HEK293 (cell line): Measurements from ENCODE around the gene IL1RL2.

Source experiments
- CTCF ChIA-PET: fragments of 350-600 bp; formaldehyde crosslinking; extraction: SDS; loops from one replicate; lab custom pipeline; 2021; ENCODE audit warnings: antibody characterized with exemption; lab: Yijun Ruan, JAX
- POLR2A ChIA-PET: fragments of 300-600 bp; formaldehyde crosslinking; extraction: SDS; loops from one replicate; lab custom pipeline; 2020; ENCODE audit warnings: antibody characterized with exemption, inconsistent platforms; lab: Yijun Ruan, JAX
- H3K27ac ChIP-seq: fragments of 200-500 bp; sonication (Bioruptor generic); 2 replicates; pipeline ENCODE4 v1.5.1; 2014; ENCODE audit warnings: low read depth, low read length, control low read depth, inconsistent platforms; ENCODE audit errors: extremely low read depth
- H3K36me3 ChIP-seq, 2 experiments: fragments of 200-500 bp in 1 of 2; sonication (Bioruptor generic) in 1 of 2; 1 replicate in 1 of 2; 2 replicates in 1 of 2; pipeline ENCODE4 v1.5.1; 2014 to 2017; ENCODE audit warnings: inconsistent platforms in 2 of 2, low read length in 2 of 2; ENCODE audit not compliant: control insufficient read depth in 2 of 2, insufficient read depth in 1 of 2
- H3K4me1 ChIP-seq: fragments of 200-500 bp; sonication (Bioruptor generic); 2 replicates; pipeline ENCODE4 v1.5.1; 2014; ENCODE audit warnings: mild to moderate bottlenecking, low read length, inconsistent platforms; ENCODE audit not compliant: control insufficient read depth, insufficient read depth
- H3K4me3 ChIP-seq: 2 replicates; pipeline ENCODE4 v1.5.1; 2011; ENCODE audit warnings: low read depth, mild to moderate bottlenecking, control low read depth, low read length, moderate library complexity
- H3K9me3 ChIP-seq: fragments of 200-500 bp; sonication (Bioruptor generic); 2 replicates; pipeline ENCODE4 v1.5.1; 2014; ENCODE audit warnings: low read depth, low read length, inconsistent platforms; ENCODE audit not compliant: control insufficient read depth, insufficient read depth
- KLF16 ChIP-seq: fragments of 450-650 bp; formaldehyde crosslinking; IDR thresholded peaks from 2 replicates; pipeline ENCODE4 v1.5.1; 2017; ENCODE audit warnings: missing biosample characterization, missing genetic modification characterization
- ZNF146 ChIP-seq: fragments of 450-650 bp; formaldehyde crosslinking; IDR thresholded peaks from 2 replicates; pipeline ENCODE4 v1.5.1; 2016; ENCODE audit warnings: missing biosample characterization, missing genetic modification characterization
- ZNF311 ChIP-seq: fragments of 450-650 bp; formaldehyde crosslinking; IDR thresholded peaks from 2 replicates; pipeline ENCODE4 v1.5.1; 2017; ENCODE audit warnings: missing biosample characterization, missing genetic modification characterization, borderline replicate concordance
- ZNF324 ChIP-seq: fragments of 450-650 bp; formaldehyde crosslinking; IDR thresholded peaks from 2 replicates; pipeline ENCODE4 v1.5.1; 2016; ENCODE audit warnings: missing biosample characterization, missing genetic modification characterization
- ZNF423 ChIP-seq: fragments of 450-650 bp; formaldehyde crosslinking; IDR thresholded peaks from 2 replicates; pipeline ENCODE4 v1.5.1; 2016; ENCODE audit warnings: missing biosample characterization, missing genetic modification characterization
- ZNF560 ChIP-seq: fragments of 450-650 bp; formaldehyde crosslinking; IDR thresholded peaks from 2 replicates; pipeline ENCODE4 v1.5.1; 2017; ENCODE audit warnings: missing biosample characterization, missing genetic modification characterization, borderline replicate concordance
- ZNF623 ChIP-seq: fragments of 450-650 bp; formaldehyde crosslinking; IDR thresholded peaks from 2 replicates; pipeline ENCODE4 v1.5.1; 2016; ENCODE audit warnings: missing biosample characterization, missing genetic modification characterization
- ZNF707 ChIP-seq: fragments of 450-650 bp; formaldehyde crosslinking; IDR thresholded peaks from 2 replicates; pipeline ENCODE4 v1.5.1; 2016; ENCODE audit warnings: missing biosample characterization, missing genetic modification characterization
- TF ChIP-seq, protein P1 (sequence below): fragments of 450-650 bp; formaldehyde crosslinking; conservative IDR thresholded peaks from 2 replicates; pipeline ENCODE4 v1.5.1; 2016; ENCODE audit warnings: low read depth, missing biosample characterization, missing genetic modification characterization
- TF ChIP-seq, protein P2 (sequence below): fragments of 450-650 bp; formaldehyde crosslinking; IDR thresholded peaks from 2 replicates; pipeline ENCODE4 v1.5.1; 2016; ENCODE audit warnings: missing biosample characterization, missing genetic modification characterization
- TF ChIP-seq, protein P3 (sequence below): fragments of 450-650 bp; formaldehyde crosslinking; IDR thresholded peaks from 2 replicates; pipeline ENCODE4 v1.5.1; 2016; ENCODE audit warnings: missing biosample characterization, missing genetic modification characterization
- TF ChIP-seq, protein P4 (sequence below): fragments of 450-650 bp; formaldehyde crosslinking; IDR thresholded peaks from 2 replicates; pipeline ENCODE4 v1.5.1; 2016; ENCODE audit warnings: missing biosample characterization, missing genetic modification characterization
- TF ChIP-seq, protein P5 (sequence below): fragments of 450-650 bp; formaldehyde crosslinking; IDR thresholded peaks from 2 replicates; pipeline ENCODE4 v1.5.1; 2016; ENCODE audit warnings: missing biosample characterization, missing genetic modification characterization

Gene IL1RL2

DNA sequence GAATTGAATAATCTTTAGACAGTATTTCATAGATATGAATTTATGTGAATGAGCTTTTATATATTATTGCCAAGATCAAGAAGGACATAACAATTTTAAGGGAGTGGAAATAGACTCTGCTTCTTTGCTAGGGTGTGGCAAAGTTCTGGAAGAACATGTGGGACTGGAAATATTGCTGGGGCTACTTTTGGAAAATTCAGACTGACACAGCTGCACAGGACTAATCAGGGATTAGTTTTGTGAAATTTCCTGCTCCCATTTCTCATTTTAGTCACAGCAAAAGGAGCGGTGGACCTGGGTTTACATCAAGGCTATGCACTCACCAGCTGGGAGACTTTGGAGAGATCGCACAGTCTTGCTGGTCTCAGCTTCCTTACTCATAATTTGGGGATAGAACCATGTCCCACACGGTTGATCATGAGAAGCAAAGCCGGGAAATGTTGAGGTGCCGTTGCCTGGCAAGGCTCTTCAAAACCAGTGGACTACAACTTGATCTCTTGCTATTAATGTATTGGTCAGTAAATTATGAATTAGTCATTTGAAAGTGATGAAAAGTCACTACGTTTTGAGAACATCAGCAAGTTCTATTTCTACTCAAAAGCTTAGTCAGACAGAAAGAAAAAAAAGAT lies 42.4 kb downstream of the IL1RL2 start:
- no peaks in the 10 kb centered on the region for H3K9me3 ChIP-seq
- no peaks in the 10 kb centered on the region for H3K36me3 ChIP-seq
- no peak for TF ChIP-seq ZNF623
- TF ChIP-seq ZNF324 (tag by site-specific recombination): no peak
- TF ChIP-seq ZNF311 (tag by site-specific recombination): no peak
- TF ChIP-seq, protein P1, sequence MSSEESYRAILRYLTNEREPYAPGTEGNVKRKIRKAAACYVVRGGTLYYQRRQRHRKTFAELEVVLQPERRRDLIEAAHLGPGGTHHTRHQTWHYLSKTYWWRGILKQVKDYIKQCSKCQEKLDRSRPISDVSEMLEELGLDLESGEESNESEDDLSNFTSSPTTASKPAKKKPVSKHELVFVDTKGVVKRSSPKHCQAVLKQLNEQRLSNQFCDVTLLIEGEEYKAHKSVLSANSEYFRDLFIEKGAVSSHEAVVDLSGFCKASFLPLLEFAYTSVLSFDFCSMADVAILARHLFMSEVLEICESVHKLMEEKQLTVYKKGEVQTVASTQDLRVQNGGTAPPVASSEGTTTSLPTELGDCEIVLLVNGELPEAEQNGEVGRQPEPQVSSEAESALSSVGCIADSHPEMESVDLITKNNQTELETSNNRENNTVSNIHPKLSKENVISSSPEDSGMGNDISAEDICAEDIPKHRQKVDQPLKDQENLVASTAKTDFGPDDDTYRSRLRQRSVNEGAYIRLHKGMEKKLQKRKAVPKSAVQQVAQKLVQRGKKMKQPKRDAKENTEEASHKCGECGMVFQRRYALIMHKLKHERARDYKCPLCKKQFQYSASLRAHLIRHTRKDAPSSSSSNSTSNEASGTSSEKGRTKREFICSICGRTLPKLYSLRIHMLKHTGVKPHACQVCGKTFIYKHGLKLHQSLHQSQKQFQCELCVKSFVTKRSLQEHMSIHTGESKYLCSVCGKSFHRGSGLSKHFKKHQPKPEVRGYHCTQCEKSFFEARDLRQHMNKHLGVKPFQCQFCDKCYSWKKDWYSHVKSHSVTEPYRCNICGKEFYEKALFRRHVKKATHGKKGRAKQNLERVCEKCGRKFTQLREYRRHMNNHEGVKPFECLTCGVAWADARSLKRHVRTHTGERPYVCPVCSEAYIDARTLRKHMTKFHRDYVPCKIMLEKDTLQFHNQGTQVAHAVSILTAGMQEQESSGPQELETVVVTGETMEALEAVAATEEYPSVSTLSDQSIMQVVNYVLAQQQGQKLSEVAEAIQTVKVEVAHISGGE (tag by site-specific recombination): no peak
- TF ChIP-seq ZNF560 (tag by site-specific recombination): no peak
- TF ChIP-seq, protein P2, sequence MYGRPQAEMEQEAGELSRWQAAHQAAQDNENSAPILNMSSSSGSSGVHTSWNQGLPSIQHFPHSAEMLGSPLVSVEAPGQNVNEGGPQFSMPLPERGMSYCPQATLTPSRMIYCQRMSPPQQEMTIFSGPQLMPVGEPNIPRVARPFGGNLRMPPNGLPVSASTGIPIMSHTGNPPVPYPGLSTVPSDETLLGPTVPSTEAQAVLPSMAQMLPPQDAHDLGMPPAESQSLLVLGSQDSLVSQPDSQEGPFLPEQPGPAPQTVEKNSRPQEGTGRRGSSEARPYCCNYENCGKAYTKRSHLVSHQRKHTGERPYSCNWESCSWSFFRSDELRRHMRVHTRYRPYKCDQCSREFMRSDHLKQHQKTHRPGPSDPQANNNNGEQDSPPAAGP (tag by site-specific recombination): no peak
- TF ChIP-seq, protein P3, sequence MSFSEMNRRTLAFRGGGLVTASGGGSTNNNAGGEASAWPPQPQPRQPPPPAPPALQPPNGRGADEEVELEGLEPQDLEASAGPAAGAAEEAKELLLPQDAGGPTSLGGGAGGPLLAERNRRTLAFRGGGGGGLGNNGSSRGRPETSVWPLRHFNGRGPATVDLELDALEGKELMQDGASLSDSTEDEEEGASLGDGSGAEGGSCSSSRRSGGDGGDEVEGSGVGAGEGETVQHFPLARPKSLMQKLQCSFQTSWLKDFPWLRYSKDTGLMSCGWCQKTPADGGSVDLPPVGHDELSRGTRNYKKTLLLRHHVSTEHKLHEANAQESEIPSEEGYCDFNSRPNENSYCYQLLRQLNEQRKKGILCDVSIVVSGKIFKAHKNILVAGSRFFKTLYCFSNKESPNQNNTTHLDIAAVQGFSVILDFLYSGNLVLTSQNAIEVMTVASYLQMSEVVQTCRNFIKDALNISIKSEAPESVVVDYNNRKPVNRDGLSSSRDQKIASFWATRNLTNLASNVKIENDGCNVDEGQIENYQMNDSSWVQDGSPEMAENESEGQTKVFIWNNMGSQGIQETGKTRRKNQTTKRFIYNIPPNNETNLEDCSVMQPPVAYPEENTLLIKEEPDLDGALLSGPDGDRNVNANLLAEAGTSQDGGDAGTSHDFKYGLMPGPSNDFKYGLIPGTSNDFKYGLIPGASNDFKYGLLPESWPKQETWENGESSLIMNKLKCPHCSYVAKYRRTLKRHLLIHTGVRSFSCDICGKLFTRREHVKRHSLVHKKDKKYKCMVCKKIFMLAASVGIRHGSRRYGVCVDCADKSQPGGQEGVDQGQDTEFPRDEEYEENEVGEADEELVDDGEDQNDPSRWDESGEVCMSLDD (tag by site-specific recombination): no peak
- TF ChIP-seq ZNF423: no peak
- TF ChIP-seq, protein P4, sequence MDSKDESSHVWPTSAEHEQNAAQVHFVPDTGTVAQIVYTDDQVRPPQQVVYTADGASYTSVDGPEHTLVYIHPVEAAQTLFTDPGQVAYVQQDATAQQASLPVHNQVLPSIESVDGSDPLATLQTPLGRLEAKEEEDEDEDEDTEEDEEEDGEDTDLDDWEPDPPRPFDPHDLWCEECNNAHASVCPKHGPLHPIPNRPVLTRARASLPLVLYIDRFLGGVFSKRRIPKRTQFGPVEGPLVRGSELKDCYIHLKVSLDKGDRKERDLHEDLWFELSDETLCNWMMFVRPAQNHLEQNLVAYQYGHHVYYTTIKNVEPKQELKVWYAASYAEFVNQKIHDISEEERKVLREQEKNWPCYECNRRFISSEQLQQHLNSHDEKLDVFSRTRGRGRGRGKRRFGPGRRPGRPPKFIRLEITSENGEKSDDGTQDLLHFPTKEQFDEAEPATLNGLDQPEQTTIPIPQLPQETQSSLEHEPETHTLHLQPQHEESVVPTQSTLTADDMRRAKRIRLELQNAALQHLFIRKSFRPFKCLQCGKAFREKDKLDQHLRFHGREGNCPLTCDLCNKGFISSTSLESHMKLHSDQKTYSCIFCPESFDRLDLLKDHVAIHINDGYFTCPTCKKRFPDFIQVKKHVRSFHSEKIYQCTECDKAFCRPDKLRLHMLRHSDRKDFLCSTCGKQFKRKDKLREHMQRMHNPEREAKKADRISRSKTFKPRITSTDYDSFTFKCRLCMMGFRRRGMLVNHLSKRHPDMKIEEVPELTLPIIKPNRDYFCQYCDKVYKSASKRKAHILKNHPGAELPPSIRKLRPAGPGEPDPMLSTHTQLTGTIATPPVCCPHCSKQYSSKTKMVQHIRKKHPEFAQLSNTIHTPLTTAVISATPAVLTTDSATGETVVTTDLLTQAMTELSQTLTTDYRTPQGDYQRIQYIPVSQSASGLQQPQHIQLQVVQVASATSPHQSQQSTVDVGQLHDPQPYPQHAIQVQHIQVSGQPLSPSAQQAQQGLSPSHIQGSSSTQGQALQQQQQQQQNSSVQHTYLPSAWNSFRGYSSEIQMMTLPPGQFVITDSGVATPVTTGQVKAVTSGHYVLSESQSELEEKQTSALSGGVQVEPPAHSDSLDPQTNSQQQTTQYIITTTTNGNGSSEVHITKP (tag by site-specific recombination): no peak
- TF ChIP-seq ZNF146 (tag by site-specific recombination): no peak
- TF ChIP-seq, protein P5, sequence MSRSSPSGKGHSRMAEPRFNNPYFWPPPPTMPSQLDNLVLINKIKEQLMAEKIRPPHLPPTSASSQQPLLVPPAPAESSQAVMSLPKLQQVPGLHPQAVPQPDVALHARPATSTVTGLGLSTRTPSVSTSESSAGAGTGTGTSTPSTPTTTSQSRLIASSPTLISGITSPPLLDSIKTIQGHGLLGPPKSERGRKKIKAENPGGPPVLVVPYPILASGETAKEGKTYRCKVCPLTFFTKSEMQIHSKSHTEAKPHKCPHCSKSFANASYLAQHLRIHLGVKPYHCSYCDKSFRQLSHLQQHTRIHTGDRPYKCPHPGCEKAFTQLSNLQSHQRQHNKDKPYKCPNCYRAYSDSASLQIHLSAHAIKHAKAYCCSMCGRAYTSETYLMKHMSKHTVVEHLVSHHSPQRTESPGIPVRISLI (tag by site-specific recombination): no peak
- no peak for TF ChIP-seq ZNF707 (tag by site-specific recombination)
- no peak for TF ChIP-seq KLF16 (tag by site-specific recombination)
- TF ChIP-seq, all 188 proteins: peak for 0
- H3K4me1 ChIP-seq: no peaks in the 10 kb centered on the region
- ChIA-PET POLR2A (no interaction called here), CTCF (interaction anchor here (2.1 to 2.6 kb wide), 2 partner anchors 11 to 209 kb away, joined by 6 to 19 read pairs; no protein-coding TSS in a partner anchor)
- H3K4me3 ChIP-seq: no peak overlapping the region
- H3K27ac ChIP-seq: no peak overlapping the region
